ENCODE measurements around the gene STPG1. TPM values are rescaled to one million over a fixed set of nuclear protein-coding genes. Genes with fewer than 3 reads are reported as not detected.
A peak's percentile ranks its signal among the peaks of the same experiment; 100 is the strongest.

STPG1 gene
- total RNA-seq, 1 experiment from 2014 or later = 12.8 TPM

DNA sequence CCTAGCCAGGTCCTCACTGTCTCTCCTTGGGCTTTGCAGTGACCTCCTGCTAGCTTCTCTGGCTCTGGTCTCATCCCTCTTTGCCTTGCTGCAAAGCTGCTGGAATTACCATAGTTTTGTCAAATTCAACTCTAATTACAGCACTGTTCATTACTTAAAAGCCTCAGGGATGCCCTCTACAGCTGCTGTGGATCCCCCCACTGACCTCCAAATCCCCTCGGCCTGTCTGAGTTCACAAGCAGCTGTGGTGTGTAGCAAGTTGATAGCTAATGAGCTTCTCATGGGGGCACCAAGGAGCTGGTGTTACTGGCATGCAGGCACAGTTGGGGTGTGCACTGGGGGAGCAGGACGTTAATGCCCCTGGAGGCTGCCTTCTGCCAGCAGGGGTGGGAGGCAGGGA lies 26.9 kb upstream of the STPG1 start (continued):
- no peak for TF ChIP-seq USF2 (CRISPR knock-in tag; IDR thresholded peaks at IDR 0.05)
- TF ChIP-seq STAT6 (CRISPR knock-in tag; conservative IDR thresholded peaks at IDR 0.05; ENCODE audit: low read depth) = no peak
- TF ChIP-seq, protein P1, sequence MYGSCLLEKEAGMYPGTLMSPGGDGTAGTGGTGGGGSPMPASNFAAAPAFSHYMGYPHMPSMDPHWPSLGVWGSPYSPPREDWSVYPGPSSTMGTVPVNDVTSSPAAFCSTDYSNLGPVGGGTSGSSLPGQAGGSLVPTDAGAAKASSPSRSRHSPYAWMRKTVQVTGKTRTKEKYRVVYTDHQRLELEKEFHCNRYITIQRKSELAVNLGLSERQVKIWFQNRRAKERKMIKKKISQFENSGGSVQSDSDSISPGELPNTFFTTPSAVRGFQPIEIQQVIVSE (CRISPR knock-in tag; IDR thresholded peaks at IDR 0.05; ENCODE audit: borderline replicate concordance) = no peak
- no peak for TF ChIP-seq TEAD1 (CRISPR knock-in tag; IDR thresholded peaks at IDR 0.05)
- TF ChIP-seq, protein P2, sequence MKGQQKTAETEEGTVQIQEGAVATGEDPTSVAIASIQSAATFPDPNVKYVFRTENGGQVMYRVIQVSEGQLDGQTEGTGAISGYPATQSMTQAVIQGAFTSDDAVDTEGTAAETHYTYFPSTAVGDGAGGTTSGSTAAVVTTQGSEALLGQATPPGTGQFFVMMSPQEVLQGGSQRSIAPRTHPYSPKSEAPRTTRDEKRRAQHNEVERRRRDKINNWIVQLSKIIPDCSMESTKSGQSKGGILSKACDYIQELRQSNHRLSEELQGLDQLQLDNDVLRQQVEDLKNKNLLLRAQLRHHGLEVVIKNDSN (CRISPR knock-in tag; IDR thresholded peaks at IDR 0.05) = no peak
- no peak for TF ChIP-seq ERG (CRISPR knock-in tag; IDR thresholded peaks at IDR 0.05)
- no peak for TF ChIP-seq FOXJ3 (CRISPR knock-in tag; IDR thresholded peaks at IDR 0.05; ENCODE audit: borderline replicate concordance)
- no peak for TF ChIP-seq SP1 (CRISPR knock-in tag; conservative IDR thresholded peaks at IDR 0.05)
- TF ChIP-seq IRF2 (CRISPR knock-in tag; IDR thresholded peaks at IDR 0.05; ENCODE audit: borderline replicate concordance, low read depth) = no peak

- peaks cover 14% of the 10 kb centered on the region for H3K4me1 Mint-ChIP-seq
- CTCF ChIA-PET = interaction anchor here (0.8 to 1.4 kb wide), 11 partner anchors 9 to 239 kb away, joined by 3 to 15 read pairs (median 3); partner anchors contain the start of genes NIPAL3 and STPG1
Observed at GRCh38 chr1:24438423-24438901, 24.9 kb upstream of the STPG1 start.

DNA sequence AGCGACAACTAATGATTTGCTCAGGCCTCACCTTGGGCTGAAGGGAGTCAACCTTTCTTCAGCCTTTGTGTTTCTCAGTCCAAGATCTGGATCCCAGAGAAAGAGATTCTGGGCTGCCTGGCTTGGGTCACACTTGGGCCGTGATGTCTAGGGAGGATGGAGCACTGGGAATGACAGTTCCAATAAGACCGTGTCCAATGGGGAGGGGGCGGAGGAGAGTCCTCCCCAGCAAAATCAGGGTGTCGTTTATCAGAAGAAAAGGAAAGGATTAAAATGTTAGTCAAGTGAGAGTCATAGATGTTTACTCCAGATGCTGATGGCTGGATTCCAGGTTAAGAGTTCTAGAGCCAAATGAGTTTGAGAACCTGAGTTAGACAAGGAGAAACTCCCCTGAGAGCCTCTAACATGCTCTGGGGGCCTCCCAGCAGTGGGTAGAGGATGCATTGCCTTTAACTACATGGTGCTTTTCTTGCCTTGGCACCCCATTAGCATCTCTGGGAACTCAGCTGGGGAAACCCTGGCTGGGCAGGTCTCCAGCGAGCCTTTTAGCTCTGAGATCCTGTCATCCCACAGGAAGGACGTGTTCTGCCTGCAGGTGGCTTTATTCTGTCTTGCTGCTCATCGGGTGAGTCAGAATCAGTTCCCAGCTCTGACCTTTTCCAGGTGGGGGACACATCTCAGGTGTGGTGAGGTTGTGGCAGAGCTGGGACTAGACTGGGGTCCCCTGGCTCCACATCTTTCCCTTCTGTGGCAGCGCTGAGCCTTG lies 24.2 kb upstream of the STPG1 start:
- Mint-ChIP-seq H3K4me1 (peaks cover 14% of the 10 kb centered on the region), H3K36me3 (no peaks in the 10 kb centered on the region), H3K27me3 (ENCODE audit: low read depth) (no peaks in the 10 kb centered on the region), H3K9me3 (no peaks in the 10 kb centered on the region), H3K27ac (no peak overlapping the region; the same call in 1 of the 2 replicates), H3K4me3 (no peak overlapping the region)
- ChIA-PET POLR2A (no interaction called here), CTCF (interaction anchor here (0.8 to 1.4 kb wide), 11 partner anchors 8 to 239 kb away, joined by 3 to 15 read pairs (median 3); partner anchors contain the start of genes NIPAL3 and STPG1)
- ATAC-seq (peak; percentile 56), DNase-seq (ENCODE audit: low spot score) (no peak)
- TF ChIP-seq SMAD4 (CRISPR knock-in tag; IDR thresholded peaks at IDR 0.05) = no peak
- TF ChIP-seq, protein P3, sequence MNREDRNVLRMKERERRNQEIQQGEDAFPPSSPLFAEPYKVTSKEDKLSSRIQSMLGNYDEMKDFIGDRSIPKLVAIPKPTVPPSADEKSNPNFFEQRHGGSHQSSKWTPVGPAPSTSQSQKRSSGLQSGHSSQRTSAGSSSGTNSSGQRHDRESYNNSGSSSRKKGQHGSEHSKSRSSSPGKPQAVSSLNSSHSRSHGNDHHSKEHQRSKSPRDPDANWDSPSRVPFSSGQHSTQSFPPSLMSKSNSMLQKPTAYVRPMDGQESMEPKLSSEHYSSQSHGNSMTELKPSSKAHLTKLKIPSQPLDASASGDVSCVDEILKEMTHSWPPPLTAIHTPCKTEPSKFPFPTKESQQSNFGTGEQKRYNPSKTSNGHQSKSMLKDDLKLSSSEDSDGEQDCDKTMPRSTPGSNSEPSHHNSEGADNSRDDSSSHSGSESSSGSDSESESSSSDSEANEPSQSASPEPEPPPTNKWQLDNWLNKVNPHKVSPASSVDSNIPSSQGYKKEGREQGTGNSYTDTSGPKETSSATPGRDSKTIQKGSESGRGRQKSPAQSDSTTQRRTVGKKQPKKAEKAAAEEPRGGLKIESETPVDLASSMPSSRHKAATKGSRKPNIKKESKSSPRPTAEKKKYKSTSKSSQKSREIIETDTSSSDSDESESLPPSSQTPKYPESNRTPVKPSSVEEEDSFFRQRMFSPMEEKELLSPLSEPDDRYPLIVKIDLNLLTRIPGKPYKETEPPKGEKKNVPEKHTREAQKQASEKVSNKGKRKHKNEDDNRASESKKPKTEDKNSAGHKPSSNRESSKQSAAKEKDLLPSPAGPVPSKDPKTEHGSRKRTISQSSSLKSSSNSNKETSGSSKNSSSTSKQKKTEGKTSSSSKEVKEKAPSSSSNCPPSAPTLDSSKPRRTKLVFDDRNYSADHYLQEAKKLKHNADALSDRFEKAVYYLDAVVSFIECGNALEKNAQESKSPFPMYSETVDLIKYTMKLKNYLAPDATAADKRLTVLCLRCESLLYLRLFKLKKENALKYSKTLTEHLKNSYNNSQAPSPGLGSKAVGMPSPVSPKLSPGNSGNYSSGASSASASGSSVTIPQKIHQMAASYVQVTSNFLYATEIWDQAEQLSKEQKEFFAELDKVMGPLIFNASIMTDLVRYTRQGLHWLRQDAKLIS (CRISPR knock-in tag; IDR thresholded peaks at IDR 0.05; ENCODE audit: borderline replicate concordance) = no peak
- TF ChIP-seq TP53 (CRISPR knock-in tag; IDR thresholded peaks at IDR 0.05) = no peak
- TF ChIP-seq ZNF416 (CRISPR knock-in tag; IDR thresholded peaks at IDR 0.05) = no peak
- TF ChIP-seq, protein P4, sequence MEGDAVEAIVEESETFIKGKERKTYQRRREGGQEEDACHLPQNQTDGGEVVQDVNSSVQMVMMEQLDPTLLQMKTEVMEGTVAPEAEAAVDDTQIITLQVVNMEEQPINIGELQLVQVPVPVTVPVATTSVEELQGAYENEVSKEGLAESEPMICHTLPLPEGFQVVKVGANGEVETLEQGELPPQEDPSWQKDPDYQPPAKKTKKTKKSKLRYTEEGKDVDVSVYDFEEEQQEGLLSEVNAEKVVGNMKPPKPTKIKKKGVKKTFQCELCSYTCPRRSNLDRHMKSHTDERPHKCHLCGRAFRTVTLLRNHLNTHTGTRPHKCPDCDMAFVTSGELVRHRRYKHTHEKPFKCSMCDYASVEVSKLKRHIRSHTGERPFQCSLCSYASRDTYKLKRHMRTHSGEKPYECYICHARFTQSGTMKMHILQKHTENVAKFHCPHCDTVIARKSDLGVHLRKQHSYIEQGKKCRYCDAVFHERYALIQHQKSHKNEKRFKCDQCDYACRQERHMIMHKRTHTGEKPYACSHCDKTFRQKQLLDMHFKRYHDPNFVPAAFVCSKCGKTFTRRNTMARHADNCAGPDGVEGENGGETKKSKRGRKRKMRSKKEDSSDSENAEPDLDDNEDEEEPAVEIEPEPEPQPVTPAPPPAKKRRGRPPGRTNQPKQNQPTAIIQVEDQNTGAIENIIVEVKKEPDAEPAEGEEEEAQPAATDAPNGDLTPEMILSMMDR (IDR thresholded peaks at IDR 0.05) = no peak
- TF ChIP-seq CREB1 (CRISPR knock-in tag; IDR thresholded peaks at IDR 0.05) = no peak
- TF ChIP-seq SOX15 (CRISPR knock-in tag; IDR thresholded peaks at IDR 0.05) = no peak
- TF ChIP-seq FOXJ3 (CRISPR knock-in tag; IDR thresholded peaks at IDR 0.05; ENCODE audit: borderline replicate concordance) = no peak

More at GRCh38 chr1:24438423-24438901, 24.9 kb upstream of the STPG1 start:
- H3K27ac Mint-ChIP-seq = peak overlapping the region; percentile 53; the same call in 1 of the 2 replicates
- no peak overlapping the region for H3K4me3 Mint-ChIP-seq
- H3K36me3 Mint-ChIP-seq = no peaks in the 10 kb centered on the region
- TF ChIP-seq GABPB1 (CRISPR knock-in tag; IDR thresholded peaks at IDR 0.05) = no peak
- TF ChIP-seq TP53 (CRISPR knock-in tag; IDR thresholded peaks at IDR 0.05) = no peak
- TF ChIP-seq, protein P5, sequence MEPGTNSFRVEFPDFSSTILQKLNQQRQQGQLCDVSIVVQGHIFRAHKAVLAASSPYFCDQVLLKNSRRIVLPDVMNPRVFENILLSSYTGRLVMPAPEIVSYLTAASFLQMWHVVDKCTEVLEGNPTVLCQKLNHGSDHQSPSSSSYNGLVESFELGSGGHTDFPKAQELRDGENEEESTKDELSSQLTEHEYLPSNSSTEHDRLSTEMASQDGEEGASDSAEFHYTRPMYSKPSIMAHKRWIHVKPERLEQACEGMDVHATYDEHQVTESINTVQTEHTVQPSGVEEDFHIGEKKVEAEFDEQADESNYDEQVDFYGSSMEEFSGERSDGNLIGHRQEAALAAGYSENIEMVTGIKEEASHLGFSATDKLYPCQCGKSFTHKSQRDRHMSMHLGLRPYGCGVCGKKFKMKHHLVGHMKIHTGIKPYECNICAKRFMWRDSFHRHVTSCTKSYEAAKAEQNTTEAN (CRISPR knock-in tag; IDR thresholded peaks at IDR 0.05) = no peak
- POLR2A ChIA-PET = no interaction called here
- ATAC-seq (peak; percentile 75), DNase-seq (ENCODE audit: low spot score) (no peak)
- H3K27me3 Mint-ChIP-seq (ENCODE audit: low read depth) = no peaks in the 10 kb centered on the region
- H3K9me3 Mint-ChIP-seq = no peaks in the 10 kb centered on the region

All from WTC11 (cell line).